ENCODE data around the gene MC1R. TPM values are rescaled to one million over a fixed set of nuclear protein-coding genes. Genes with fewer than 3 reads are reported as not detected.

The MC1R gene
- total and polyA plus RNA-seq, 2 of the 4 experiments (the other 2 are of a cell fraction): 3.8 to 9.5 TPM

DNA sequence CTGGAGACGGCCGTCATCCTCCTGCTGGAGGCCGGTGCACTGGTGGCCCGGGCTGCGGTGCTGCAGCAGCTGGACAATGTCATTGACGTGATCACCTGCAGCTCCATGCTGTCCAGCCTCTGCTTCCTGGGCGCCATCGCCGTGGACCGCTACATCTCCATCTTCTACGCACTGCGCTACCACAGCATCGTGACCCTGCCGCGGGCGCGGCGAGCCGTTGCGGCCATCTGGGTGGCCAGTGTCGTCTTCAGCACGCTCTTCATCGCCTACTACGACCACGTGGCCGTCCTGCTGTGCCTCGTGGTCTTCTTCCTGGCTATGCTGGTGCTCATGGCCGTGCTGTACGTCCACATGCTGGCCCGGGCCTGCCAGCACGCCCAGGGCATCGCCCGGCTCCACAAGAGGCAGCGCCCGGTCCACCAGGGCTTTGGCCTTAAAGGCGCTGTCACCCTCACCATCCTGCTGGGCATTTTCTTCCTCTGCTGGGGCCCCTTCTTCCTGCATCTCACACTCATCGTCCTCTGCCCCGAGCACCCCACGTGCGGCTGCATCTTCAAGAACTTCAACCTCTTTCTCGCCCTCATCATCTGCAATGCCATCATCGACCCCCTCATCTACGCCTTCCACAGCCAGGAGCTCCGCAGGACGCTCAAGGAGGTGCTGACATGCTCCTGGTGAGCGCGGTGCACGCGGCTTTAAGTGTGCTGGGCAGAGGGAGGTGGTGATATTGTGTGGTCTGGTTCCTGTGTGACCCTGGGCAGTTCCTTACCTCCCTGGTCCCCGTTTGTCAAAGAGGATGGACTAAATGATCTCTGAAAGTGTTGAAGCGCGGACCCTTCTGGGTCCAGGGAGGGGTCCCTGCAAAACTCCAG, 1.1 kb downstream of the MC1R start:
- peaks cover 12% of the 10 kb centered on the region for H4K20me1 ChIP-seq (ENCODE audit: insufficient read depth, low read length)
- H2AK5ac ChIP-seq (ENCODE audit: low read depth, low read length): peak overlapping the region; percentile 100
- peak overlapping the region; percentile 45 for H3K4ac ChIP-seq (ENCODE audit: low read depth, low read length)
- peaks cover 0 to 50% of the 10 kb centered on the region in 2 experiments; a peak in 3 of 4 replicates for H3K79me1 ChIP-seq (ENCODE audit: low read depth in 1 of 2, low read length in 2 of 2)
- H3K4me3 ChIP-seq (ENCODE audit: insufficient read depth, low read depth, low read length): no peak overlapping the region
- ChIA-PET POLR2A (ENCODE audit: unreplicated experiment) (no interaction called here), CTCF (no interaction called here)
- no peak overlapping the region for H3K9ac ChIP-seq (ENCODE audit: low read depth, low read length)
- no peak overlapping the region for H3K4me2 ChIP-seq (ENCODE audit: low read depth, low read length)
- DNase-seq: no peak
- H3K4me1 ChIP-seq (ENCODE audit: control insufficient read depth, insufficient read depth, low read length): peaks cover 27% of the 10 kb centered on the region
- H3K27ac ChIP-seq (ENCODE audit: insufficient read depth, low read length): no peak overlapping the region
- no peaks in the 10 kb centered on the region for H3K27me3 ChIP-seq (ENCODE audit: control insufficient read depth, insufficient read depth, low read length)
- H3K23ac ChIP-seq (ENCODE audit: low read depth, low read length): no peak overlapping the region
- H3K36me3 ChIP-seq (ENCODE audit: control insufficient read depth, insufficient read depth, low read length): no peaks in the 10 kb centered on the region; the same call in 1 of the 2 replicates
- no TSS peak for BruUV-seq (replicated peaks)
- H3K14ac ChIP-seq (replicated peaks; ENCODE audit: low read depth, low read length): 0 out of 2 replicates have a peak overlapping the region, but pooled peaks have one; percentile 21
- intact Hi-C loops (cut with micrococcal nuclease): loop anchor here (10.0 kb wide), 1 partner anchor 105 kb away; no protein-coding TSS in a partner anchor
- peak overlapping the region; percentile 45 for H2AK9ac ChIP-seq (replicated peaks; ENCODE audit: low read depth, low read length, poor library complexity)
- peak overlapping the region; percentile 39; the same call in 1 of the 2 replicates for H4K91ac ChIP-seq (ENCODE audit: insufficient read depth, low read depth, low read length)
- H3K18ac ChIP-seq (ENCODE audit: low read depth, low read length): no peak overlapping the region
- H2BK20ac ChIP-seq (ENCODE audit: low read depth, low read length): 0 out of 2 replicates have a peak overlapping the region, but pooled peaks have one; percentile 46
- no peak overlapping the region for H4K5ac ChIP-seq (ENCODE audit: low read depth, low read length)
- no peak for ATAC-seq (ENCODE audit: low read depth)
- H3K9me3 ChIP-seq (ENCODE audit: control insufficient read depth, insufficient read depth, low read length): no peaks in the 10 kb centered on the region
- no peak overlapping the region for H2BK5ac ChIP-seq (ENCODE audit: low read depth, low read length, poor library complexity, severe bottlenecking)
- no peak overlapping the region for H2BK15ac ChIP-seq (ENCODE audit: low read depth, low read length)
- H4K8ac ChIP-seq (ENCODE audit: low read depth in 2 of 2, low read length in 2 of 2): no peak overlapping the region
- TF ChIP-seq NFE2L2 (IDR thresholded peaks at IDR 0.05; ENCODE audit: low read depth, low read length) (no peak), RCOR1 (IDR thresholded peaks at IDR 0.05; ENCODE audit: insufficient replicate concordance, low read length) (no peak), SMC3 (IDR thresholded peaks at IDR 0.05; ENCODE audit: low read depth, low read length) (no peak), RFX5 (IDR thresholded peaks at IDR 0.05; ENCODE audit: low read depth, low read length) (no peak), MAFK (IDR thresholded peaks at IDR 0.05; ENCODE audit: low read depth, low read length) (no peak), MXI1 (IDR thresholded peaks at IDR 0.05; ENCODE audit: borderline replicate concordance, low read depth, low read length) (no peak), POLR2A (IDR thresholded peaks at IDR 0.05; ENCODE audit: low read depth, low read length) (no peak), CHD1 (IDR thresholded peaks at IDR 0.05; ENCODE audit: low read depth, low read length) (no peak), CEBPB (IDR thresholded peaks at IDR 0.05; ENCODE audit: low read depth, low read length) (no peak), BHLHE40 (IDR thresholded peaks at IDR 0.05; ENCODE audit: low read depth, low read length) (no peak), FOS (IDR thresholded peaks at IDR 0.05; ENCODE audit: low read depth, low read length) (no peak), RAD21 (IDR thresholded peaks at IDR 0.05; ENCODE audit: low read length) (no peak), CTCF (conservative IDR thresholded peaks at IDR 0.05; ENCODE audit: low read depth, low read length) (no peak), MAZ (IDR thresholded peaks at IDR 0.05; ENCODE audit: borderline replicate concordance, low read depth, low read length) (no peak)
- TF ChIP-seq, protein P1, sequence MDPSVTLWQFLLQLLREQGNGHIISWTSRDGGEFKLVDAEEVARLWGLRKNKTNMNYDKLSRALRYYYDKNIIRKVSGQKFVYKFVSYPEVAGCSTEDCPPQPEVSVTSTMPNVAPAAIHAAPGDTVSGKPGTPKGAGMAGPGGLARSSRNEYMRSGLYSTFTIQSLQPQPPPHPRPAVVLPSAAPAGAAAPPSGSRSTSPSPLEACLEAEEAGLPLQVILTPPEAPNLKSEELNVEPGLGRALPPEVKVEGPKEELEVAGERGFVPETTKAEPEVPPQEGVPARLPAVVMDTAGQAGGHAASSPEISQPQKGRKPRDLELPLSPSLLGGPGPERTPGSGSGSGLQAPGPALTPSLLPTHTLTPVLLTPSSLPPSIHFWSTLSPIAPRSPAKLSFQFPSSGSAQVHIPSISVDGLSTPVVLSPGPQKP (IDR thresholded peaks at IDR 0.05; ENCODE audit: borderline replicate concordance, low read depth, low read length): no peak
- H3K56ac ChIP-seq (ENCODE audit: extremely low read depth, insufficient read depth, low read length): no peak overlapping the region
- peak overlapping the region; percentile 24; the same call in 1 of the 2 replicates for H2BK120ac ChIP-seq (ENCODE audit: low read depth, low read length)
- dilution Hi-C loops (cut with HindIII; ENCODE audit: low sequenced_read_pairs, unreplicated experiment): no loop called here
- H2AFZ ChIP-seq (replicated peaks; ENCODE audit: low read length, poor library complexity): peak overlapping the region; percentile 3
- WGBS, 2 experiments (ENCODE audit: extremely low coverage in 2 of 2, insufficient read length in 1 of 2): 95% methylated on average over 36 of the region's 52 CpGs; no CpG with 5 or more reads in 1 of the 2 experiments
- peaks cover 20% of the 10 kb centered on the region for H3K9me1 ChIP-seq (ENCODE audit: insufficient read depth, low read length)
- in situ Hi-C loops (cut with MboI; ENCODE audit: low sequenced_read_pairs): no loop called here

Measured in IMR-90 (cell line).